Stimulated activated CD4-positive, alpha-beta T cell treated with anti-CD3 and anti-CD28 coated beads, Interleukin-4, amount 100 ng/mL, for 48 hours (primary cell): ENCODE measurements around the gene HDAC4.

Source experiments
- DNase-seq, 2 donors: peaks; one replicate each; pipeline ENCODE4 v3.0.0-alpha.2; 2020; ENCODE audit warnings: low read depth in 2 of 2

Gene HDAC4

GRCh38 chr2:239027391-239028252 lies 373.2 kb downstream of the HDAC4 start:
- no peak for DNase-seq

- no peak for DNase-seq
Measured at GRCh38 chr2:239026711-239027361, 374.0 kb downstream of the HDAC4 start.

GRCh38 chr2:239025951-239026461 lies 374.8 kb downstream of the HDAC4 start:
- DNase-seq: no peak

GRCh38 chr2:239025096-239025801 lies 375.6 kb downstream of the HDAC4 start:
- no peak for DNase-seq

- no peak for DNase-seq
Measured at GRCh38 chr2:239024226-239024625, 376.6 kb downstream of the HDAC4 start.

- DNase-seq: no peak
Measured at GRCh38 chr2:239022437-239023260, 378.2 kb downstream of the HDAC4 start.

GRCh38 chr2:239021651-239022436 lies 379.0 kb downstream of the HDAC4 start:
- DNase-seq: no peak

GRCh38 chr2:239021224-239021623 lies 379.6 kb downstream of the HDAC4 start:
- DNase-seq: no peak

- DNase-seq: no peak
Measured at GRCh38 chr2:239020541-239021041, 380.2 kb downstream of the HDAC4 start.

GRCh38 chr2:239019183-239019581 lies 381.6 kb downstream of the HDAC4 start:
- DNase-seq: no peak

- no peak for DNase-seq
Measured at GRCh38 chr2:239018271-239019182, 382.3 kb downstream of the HDAC4 start.

- no peak for DNase-seq
Measured at GRCh38 chr2:239017491-239018098, 383.2 kb downstream of the HDAC4 start.

- no peak for DNase-seq
Measured at GRCh38 chr2:239015901-239016675, 384.7 kb downstream of the HDAC4 start.

- no peak for DNase-seq
Measured at GRCh38 chr2:239015218-239015900, 385.5 kb downstream of the HDAC4 start.

GRCh38 chr2:239014458-239015217 lies 386.2 kb downstream of the HDAC4 start:
- DNase-seq: no peak

- no peak for DNase-seq
Measured at GRCh38 chr2:239013678-239013976, 387.2 kb downstream of the HDAC4 start.
